Measurements from ENCODE around the gene ATOH8. TPM values are rescaled to one million over a fixed set of nuclear protein-coding genes. Genes with fewer than 3 reads are reported as not detected.

The ATOH8 gene
- total RNA-seq, 2 experiments from 2014 or later = not detected

GRCh38 chr2:85746321-85747004, 7.3 kb upstream of the ATOH8 start:
- H3K4me1 Mint-ChIP-seq (ENCODE audit: low read depth) = peaks cover 2% of the 10 kb centered on the region
- Histone ChIP-seq H3K36me3 (ENCODE audit: insufficient read depth, low read length) (no peaks in the 10 kb centered on the region), H3K9me3 (ENCODE audit: control insufficient read depth in 1 of 2, insufficient read depth in 1 of 2, low read length in 2 of 2) (no peaks in the 10 kb centered on the region), H3K27me3 (ENCODE audit: control insufficient read depth in 1 of 2, insufficient read depth in 2 of 2, low read length in 2 of 2) (peaks cover 14 to 29% of the 10 kb centered on the region in 2 experiments), H3K4me3 (ENCODE audit: low read length) (no peak overlapping the region), H3K27ac (ENCODE audit: low read depth in 1 of 2, low read length in 2 of 2) (no peak overlapping the region), H3K4me1 (ENCODE audit: insufficient read depth, low read length) (peaks cover 2% of the 10 kb centered on the region)
- no peaks in the 10 kb centered on the region for H3K9me3 Mint-ChIP-seq
- H3K27ac Mint-ChIP-seq = no peak overlapping the region
- DNase-seq (no peak), ATAC-seq (ENCODE audit: poor library complexity) (no peak)
- no peak for TF ChIP-seq CTCF (IDR thresholded peaks at IDR 0.05)
- no peaks in the 10 kb centered on the region for H3K36me3 Mint-ChIP-seq (ENCODE audit: low read depth)
- no peak overlapping the region for H3K4me3 Mint-ChIP-seq
- CTCF ChIA-PET = no interaction called here
- intact Hi-C loops (cut with DNase I, micrococcal nuclease) = no loop called here
- POLR2A ChIA-PET = no interaction called here
- peaks cover 68% of the 10 kb centered on the region for H3K27me3 Mint-ChIP-seq

- POLR2A ChIA-PET = no interaction called here
- CTCF ChIA-PET = no interaction called here
- H3K4me3 Mint-ChIP-seq = no peak overlapping the region
Observed at GRCh38 chr2:85747441-85747840, 6.3 kb upstream of the ATOH8 start.

GRCh38 chr2:85748039-85748734, 5.6 kb upstream of the ATOH8 start:
- intact Hi-C loops (cut with DNase I, micrococcal nuclease) = no loop called here
- ChIA-PET CTCF (no interaction called here), POLR2A (no interaction called here)
- no peak overlapping the region for H3K4me3 ChIP-seq (ENCODE audit: low read length)
- no peak overlapping the region for H3K27ac ChIP-seq (ENCODE audit: low read depth in 1 of 2, low read length in 2 of 2)
- H3K4me1 ChIP-seq (ENCODE audit: insufficient read depth, low read length) = peaks cover 4% of the 10 kb centered on the region
- DNase-seq = no peak
- ATAC-seq (ENCODE audit: poor library complexity) = no peak
- Mint-ChIP-seq H3K4me1 (ENCODE audit: low read depth) (peaks cover 9% of the 10 kb centered on the region), H3K4me3 (no peak overlapping the region), H3K27ac (no peak overlapping the region), H3K36me3 (ENCODE audit: low read depth) (no peaks in the 10 kb centered on the region), H3K27me3 (peaks cover 76% of the 10 kb centered on the region), H3K9me3 (no peaks in the 10 kb centered on the region)
- no peaks in the 10 kb centered on the region for H3K36me3 ChIP-seq (ENCODE audit: insufficient read depth, low read length)
- no peaks in the 10 kb centered on the region for H3K9me3 ChIP-seq (ENCODE audit: control insufficient read depth in 1 of 2, insufficient read depth in 1 of 2, low read length in 2 of 2)
- H3K27me3 ChIP-seq (ENCODE audit: control insufficient read depth in 1 of 2, insufficient read depth in 2 of 2, low read length in 2 of 2) = peaks cover 29 to 46% of the 10 kb centered on the region in 2 experiments
- TF ChIP-seq CTCF (IDR thresholded peaks at IDR 0.05) = no peak

More at GRCh38 chr2:85747441-85747840, 6.3 kb upstream of the ATOH8 start:
- Histone ChIP-seq H3K4me1 (ENCODE audit: insufficient read depth, low read length) (peaks cover 2% of the 10 kb centered on the region), H3K36me3 (ENCODE audit: insufficient read depth, low read length) (no peaks in the 10 kb centered on the region), H3K27me3 (ENCODE audit: control insufficient read depth in 1 of 2, insufficient read depth in 2 of 2, low read length in 2 of 2) (peaks cover 22 to 38% of the 10 kb centered on the region in 2 experiments), H3K27ac (ENCODE audit: low read depth in 1 of 2, low read length in 2 of 2) (no peak overlapping the region), H3K9me3 (ENCODE audit: control insufficient read depth in 1 of 2, insufficient read depth in 1 of 2, low read length in 2 of 2) (no peaks in the 10 kb centered on the region), H3K4me3 (ENCODE audit: low read length) (no peak overlapping the region)
- no peak for ATAC-seq (ENCODE audit: poor library complexity)
- H3K9me3 Mint-ChIP-seq = no peaks in the 10 kb centered on the region
- TF ChIP-seq CTCF (IDR thresholded peaks at IDR 0.05) = no peak
- H3K36me3 Mint-ChIP-seq (ENCODE audit: low read depth) = no peaks in the 10 kb centered on the region
- no peak for DNase-seq
- intact Hi-C loops (cut with DNase I, micrococcal nuclease) = no loop called here
- H3K27me3 Mint-ChIP-seq = peaks cover 69% of the 10 kb centered on the region
- H3K27ac Mint-ChIP-seq = no peak overlapping the region
- H3K4me1 Mint-ChIP-seq (ENCODE audit: low read depth) = peaks cover 9% of the 10 kb centered on the region
